22Rv1 (cell line): ENCODE measurements around the gene ZBTB7C.

Experiments
- ZFX ChIP-seq: fragments of 450-650 bp; IDR thresholded peaks from 2 replicates; pipeline ENCODE4 v1.6.1; 2017; ENCODE audit warnings: antibody characterized with exemption, borderline replicate concordance
- TF ChIP-seq, protein P1 (sequence below): fragments of 450-650 bp; IDR thresholded peaks from 2 replicates; pipeline ENCODE4 v1.5.1; 2017; ENCODE audit warnings: mild to moderate bottlenecking

DNA sequence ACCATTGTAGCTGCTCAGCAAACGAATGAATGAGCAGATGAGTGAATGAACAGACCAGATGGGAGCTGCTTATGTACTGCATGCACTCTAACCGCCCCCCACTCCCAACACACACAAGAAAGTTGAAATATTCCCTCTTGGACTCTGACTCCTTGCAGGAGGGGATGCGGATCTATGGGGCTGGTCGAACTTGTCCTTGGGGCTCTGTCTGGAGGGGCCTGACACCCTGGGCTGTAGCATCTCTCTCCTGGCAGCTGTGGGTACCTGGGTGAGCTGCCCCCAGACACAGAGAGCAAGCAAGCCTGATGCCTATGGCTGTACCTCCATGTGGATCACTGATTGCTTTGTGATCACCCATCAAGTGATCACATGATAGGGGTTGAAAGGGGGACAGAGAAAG lies 286.4 kb downstream of the ZBTB7C start:
- TF ChIP-seq, protein P1, sequence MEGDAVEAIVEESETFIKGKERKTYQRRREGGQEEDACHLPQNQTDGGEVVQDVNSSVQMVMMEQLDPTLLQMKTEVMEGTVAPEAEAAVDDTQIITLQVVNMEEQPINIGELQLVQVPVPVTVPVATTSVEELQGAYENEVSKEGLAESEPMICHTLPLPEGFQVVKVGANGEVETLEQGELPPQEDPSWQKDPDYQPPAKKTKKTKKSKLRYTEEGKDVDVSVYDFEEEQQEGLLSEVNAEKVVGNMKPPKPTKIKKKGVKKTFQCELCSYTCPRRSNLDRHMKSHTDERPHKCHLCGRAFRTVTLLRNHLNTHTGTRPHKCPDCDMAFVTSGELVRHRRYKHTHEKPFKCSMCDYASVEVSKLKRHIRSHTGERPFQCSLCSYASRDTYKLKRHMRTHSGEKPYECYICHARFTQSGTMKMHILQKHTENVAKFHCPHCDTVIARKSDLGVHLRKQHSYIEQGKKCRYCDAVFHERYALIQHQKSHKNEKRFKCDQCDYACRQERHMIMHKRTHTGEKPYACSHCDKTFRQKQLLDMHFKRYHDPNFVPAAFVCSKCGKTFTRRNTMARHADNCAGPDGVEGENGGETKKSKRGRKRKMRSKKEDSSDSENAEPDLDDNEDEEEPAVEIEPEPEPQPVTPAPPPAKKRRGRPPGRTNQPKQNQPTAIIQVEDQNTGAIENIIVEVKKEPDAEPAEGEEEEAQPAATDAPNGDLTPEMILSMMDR: no peak
- no peak for TF ChIP-seq ZFX
